ENCODE measurements around the gene FBXO17. TPM values are rescaled to one million over a fixed set of nuclear protein-coding genes. Genes with fewer than 3 reads are reported as not detected.
A peak's percentile ranks its signal among the peaks of the same experiment; 100 is the strongest.
"Not testable (repeated sequence)": the region's sequence is repeated elsewhere in the genome, so short reads cannot be mapped to it uniquely, and the experiment has no call there.

The FBXO17 gene
- total RNA-seq, 1 donor from 2014 or later = 15.1 TPM

GRCh38 chr19:38966149-38966548, 9.4 kb downstream of the FBXO17 start:
- H3K9me3 ChIP-seq (ENCODE audit: control insufficient read depth in 3 of 3, low read length in 3 of 3) = not testable (repeated sequence)

GRCh38 chr19:38964738-38965137, 10.8 kb downstream of the FBXO17 start:
- Histone ChIP-seq H3K9me3 (ENCODE audit: control insufficient read depth in 3 of 3, low read length in 3 of 3) (no peaks in the 10 kb centered on the region), H3K27ac (ENCODE audit: low read depth, low read length) (no peak overlapping the region), H3K4me3 (ENCODE audit: low read length in 3 of 3) (no peak overlapping the region), H3K36me3 (ENCODE audit: control insufficient read depth in 3 of 3, insufficient read depth in 3 of 3, low read length in 3 of 3) (no peaks in the 10 kb centered on the region), H3K9ac (ENCODE audit: low read depth in 1 of 3, low read length in 3 of 3) (no peak overlapping the region), H3K27me3 (ENCODE audit: control insufficient read depth in 3 of 3, insufficient read depth in 3 of 3, low read length in 3 of 3) (no peaks in the 10 kb centered on the region), H3K4me1 (ENCODE audit: control insufficient read depth in 3 of 3, insufficient read depth in 3 of 3, low read length in 3 of 3) (peaks cover 3% of the 10 kb centered on the region in 3 donors)

More at GRCh38 chr19:38966149-38966548, 9.4 kb downstream of the FBXO17 start:
- H3K36me3 ChIP-seq (ENCODE audit: control insufficient read depth in 3 of 3, insufficient read depth in 3 of 3, low read length in 3 of 3); H3K27ac ChIP-seq (ENCODE audit: low read depth, low read length); H3K4me3 ChIP-seq (ENCODE audit: low read length in 3 of 3); H3K9ac ChIP-seq (ENCODE audit: low read depth in 1 of 3, low read length in 3 of 3); H3K4me1 ChIP-seq (ENCODE audit: control insufficient read depth in 3 of 3, insufficient read depth in 3 of 3, low read length in 3 of 3); H3K27me3 ChIP-seq (ENCODE audit: control insufficient read depth in 3 of 3, insufficient read depth in 3 of 3, low read length in 3 of 3): not testable (repeated sequence)

- Histone ChIP-seq H3K4me1 (ENCODE audit: control insufficient read depth in 3 of 3, insufficient read depth in 3 of 3, low read length in 3 of 3) (peaks cover 3% of the 10 kb centered on the region in 3 donors), H3K4me3 (ENCODE audit: low read length in 3 of 3) (no peak overlapping the region), H3K9ac (ENCODE audit: low read depth in 1 of 3, low read length in 3 of 3) (no peak overlapping the region), H3K9me3 (ENCODE audit: control insufficient read depth in 3 of 3, low read length in 3 of 3) (no peaks in the 10 kb centered on the region), H3K27me3 (ENCODE audit: control insufficient read depth in 3 of 3, insufficient read depth in 3 of 3, low read length in 3 of 3) (no peaks in the 10 kb centered on the region), H3K27ac (ENCODE audit: low read depth, low read length) (no peak overlapping the region), H3K36me3 (ENCODE audit: control insufficient read depth in 3 of 3, insufficient read depth in 3 of 3, low read length in 3 of 3) (no peaks in the 10 kb centered on the region)
Measured at GRCh38 chr19:38959618-38960017, 15.9 kb downstream of the FBXO17 start.

- Histone ChIP-seq H3K27ac (ENCODE audit: low read depth, low read length) (no peak overlapping the region), H3K36me3 (ENCODE audit: control insufficient read depth in 3 of 3, insufficient read depth in 3 of 3, low read length in 3 of 3) (no peaks in the 10 kb centered on the region), H3K4me3 (ENCODE audit: low read length in 3 of 3) (no peak overlapping the region), H3K9ac (ENCODE audit: low read depth in 1 of 3, low read length in 3 of 3) (no peak overlapping the region), H3K4me1 (ENCODE audit: control insufficient read depth in 3 of 3, insufficient read depth in 3 of 3, low read length in 3 of 3) (peaks cover 3% of the 10 kb centered on the region in 3 donors), H3K27me3 (ENCODE audit: control insufficient read depth in 3 of 3, insufficient read depth in 3 of 3, low read length in 3 of 3) (no peaks in the 10 kb centered on the region), H3K9me3 (ENCODE audit: control insufficient read depth in 3 of 3, low read length in 3 of 3) (no peaks in the 10 kb centered on the region)
Measured at GRCh38 chr19:38958301-38958700, 17.2 kb downstream of the FBXO17 start.

GRCh38 chr19:38956264-38956663, 19.3 kb downstream of the FBXO17 start:
- no peak overlapping the region for H3K9ac ChIP-seq (ENCODE audit: low read depth in 1 of 3, low read length in 3 of 3)

GRCh38 chr19:38953677-38954076, 21.9 kb downstream of the FBXO17 start:
- Histone ChIP-seq H3K27ac (ENCODE audit: low read depth, low read length) (no peak overlapping the region), H3K27me3 (ENCODE audit: control insufficient read depth in 3 of 3, insufficient read depth in 3 of 3, low read length in 3 of 3) (peaks cover 0 to 4% (median 3%) of the 10 kb centered on the region in 3 donors), H3K4me3 (ENCODE audit: low read length in 3 of 3) (no peak overlapping the region), H3K36me3 (ENCODE audit: control insufficient read depth in 3 of 3, insufficient read depth in 3 of 3, low read length in 3 of 3) (no peaks in the 10 kb centered on the region), H3K9me3 (ENCODE audit: control insufficient read depth in 3 of 3, low read length in 3 of 3) (no peaks in the 10 kb centered on the region), H3K9ac (ENCODE audit: low read depth in 1 of 3, low read length in 3 of 3) (no peak overlapping the region), H3K4me1 (ENCODE audit: control insufficient read depth in 3 of 3, insufficient read depth in 3 of 3, low read length in 3 of 3) (peaks cover 4 to 7% (median 6%) of the 10 kb centered on the region in 3 donors)

More at GRCh38 chr19:38956264-38956663, 19.3 kb downstream of the FBXO17 start:
- H3K27ac ChIP-seq (ENCODE audit: low read depth, low read length) = no peak overlapping the region
- no peaks in the 10 kb centered on the region for H3K9me3 ChIP-seq (ENCODE audit: control insufficient read depth in 3 of 3, low read length in 3 of 3)
- no peaks in the 10 kb centered on the region for H3K36me3 ChIP-seq (ENCODE audit: control insufficient read depth in 3 of 3, insufficient read depth in 3 of 3, low read length in 3 of 3)
- no peaks in the 10 kb centered on the region for H3K4me1 ChIP-seq (ENCODE audit: control insufficient read depth in 3 of 3, insufficient read depth in 3 of 3, low read length in 3 of 3)
- no peak overlapping the region for H3K4me3 ChIP-seq (ENCODE audit: low read length in 3 of 3)
- H3K27me3 ChIP-seq (ENCODE audit: control insufficient read depth in 3 of 3, insufficient read depth in 3 of 3, low read length in 3 of 3) = no peaks in the 10 kb centered on the region

GRCh38 chr19:38952395-38953165, 23.0 kb downstream of the FBXO17 start:
- Histone ChIP-seq H3K9ac (ENCODE audit: low read depth in 1 of 3, low read length in 3 of 3) (no peak overlapping the region), H3K27ac (ENCODE audit: low read depth, low read length) (no peak overlapping the region), H3K36me3 (ENCODE audit: control insufficient read depth in 3 of 3, insufficient read depth in 3 of 3, low read length in 3 of 3) (no peaks in the 10 kb centered on the region), H3K4me1 (ENCODE audit: control insufficient read depth in 3 of 3, insufficient read depth in 3 of 3, low read length in 3 of 3) (peaks cover 4 to 7% (median 6%) of the 10 kb centered on the region in 3 donors), H3K4me3 (ENCODE audit: low read length in 3 of 3) (no peak overlapping the region), H3K27me3 (ENCODE audit: control insufficient read depth in 3 of 3, insufficient read depth in 3 of 3, low read length in 3 of 3) (peaks cover 0 to 4% (median 3%) of the 10 kb centered on the region in 3 donors), H3K9me3 (ENCODE audit: control insufficient read depth in 3 of 3, low read length in 3 of 3) (no peaks in the 10 kb centered on the region)

- Histone ChIP-seq H3K9me3 (ENCODE audit: control insufficient read depth in 3 of 3, low read length in 3 of 3) (no peaks in the 10 kb centered on the region), H3K9ac (ENCODE audit: low read depth in 1 of 3, low read length in 3 of 3) (no peak overlapping the region), H3K27me3 (ENCODE audit: control insufficient read depth in 3 of 3, insufficient read depth in 3 of 3, low read length in 3 of 3) (peaks cover 0 to 4% (median 3%) of the 10 kb centered on the region in 3 donors), H3K27ac (ENCODE audit: low read depth, low read length) (no peak overlapping the region), H3K4me3 (ENCODE audit: low read length in 3 of 3) (no peak overlapping the region), H3K4me1 (ENCODE audit: control insufficient read depth in 3 of 3, insufficient read depth in 3 of 3, low read length in 3 of 3) (peaks cover 4 to 7% (median 6%) of the 10 kb centered on the region in 3 donors), H3K36me3 (ENCODE audit: control insufficient read depth in 3 of 3, insufficient read depth in 3 of 3, low read length in 3 of 3) (peaks cover 0 to 2% (median 2%) of the 10 kb centered on the region in 3 donors)
Measured at GRCh38 chr19:38951187-38951586, 24.4 kb downstream of the FBXO17 start.

GRCh38 chr19:38949580-38950367, 25.8 kb downstream of the FBXO17 start:
- Histone ChIP-seq H3K9me3 (ENCODE audit: control insufficient read depth in 3 of 3, low read length in 3 of 3) (no peaks in the 10 kb centered on the region), H3K4me1 (ENCODE audit: control insufficient read depth in 3 of 3, insufficient read depth in 3 of 3, low read length in 3 of 3) (peaks cover 4 to 7% (median 6%) of the 10 kb centered on the region in 3 donors), H3K36me3 (ENCODE audit: control insufficient read depth in 3 of 3, insufficient read depth in 3 of 3, low read length in 3 of 3) (peaks cover 0 to 6% (median 2%) of the 10 kb centered on the region in 3 donors), H3K27ac (ENCODE audit: low read depth, low read length) (no peak overlapping the region), H3K4me3 (ENCODE audit: low read length in 3 of 3) (peak overlapping the region; percentile 38 to 56 (median 56)), H3K9ac (ENCODE audit: low read depth in 1 of 3, low read length in 3 of 3) (peak overlapping the region in 1 of 3 donors; percentile 8), H3K27me3 (ENCODE audit: control insufficient read depth in 3 of 3, insufficient read depth in 3 of 3, low read length in 3 of 3) (peaks cover 0 to 4% (median 3%) of the 10 kb centered on the region in 3 donors)

Measured in skeletal muscle tissue (tissue), 4 donors.